ENCODE data around the gene MRPS24.

Gene MRPS24

DNA sequence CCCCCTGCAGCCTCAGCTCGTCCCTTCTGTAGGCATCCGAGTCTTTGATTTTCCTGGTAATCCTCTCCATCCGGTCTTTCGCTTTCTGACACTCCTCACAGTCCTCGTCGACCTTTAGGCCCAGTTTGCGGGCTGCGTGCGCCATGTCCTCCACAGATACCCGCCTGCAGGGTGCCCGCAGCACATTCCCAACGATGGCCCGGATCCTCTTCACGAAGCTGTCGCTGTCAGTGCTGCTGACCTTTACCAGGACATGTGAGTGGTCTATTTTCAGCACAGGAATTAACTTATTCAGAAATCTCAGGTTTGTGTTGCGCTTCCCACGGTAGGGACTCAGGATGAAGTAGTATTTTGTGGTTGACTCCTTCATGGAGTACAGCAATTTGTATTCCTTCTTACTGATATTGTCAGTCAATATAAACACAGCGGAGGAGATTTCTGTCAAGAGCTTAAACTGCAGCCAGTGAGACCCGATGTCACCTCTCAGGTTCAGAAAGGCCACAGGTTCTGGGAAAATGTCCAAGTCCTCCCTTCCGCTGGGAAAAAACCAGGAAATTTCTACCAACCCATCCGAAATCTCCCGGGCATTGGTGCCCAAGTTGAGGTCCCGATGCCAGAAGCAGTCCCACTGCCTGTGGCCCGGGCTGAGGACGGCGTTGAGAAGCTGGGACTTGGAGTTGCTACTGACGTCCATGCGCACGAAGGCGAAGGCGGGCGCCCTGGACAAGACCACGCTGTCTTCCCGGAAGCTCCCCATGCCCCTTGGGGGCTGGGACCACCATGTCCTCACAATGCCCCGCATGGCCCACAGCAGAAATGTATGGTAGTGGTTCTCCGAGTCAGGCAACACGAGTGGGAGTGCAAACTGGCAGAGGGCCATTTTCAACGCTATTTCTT lies 8.9 kb upstream of the MRPS24 start:
- Histone ChIP-seq H3K4me3 (ENCODE audit: insufficient read depth, low read depth, low read length) (no peak overlapping the region), H3K4me1 (ENCODE audit: control insufficient read depth, insufficient read depth, low read length) (no peaks in the 10 kb centered on the region), H3K36me3 (ENCODE audit: control insufficient read depth, insufficient read depth, low read length) (no peaks in the 10 kb centered on the region), H3K9me3 (ENCODE audit: control insufficient read depth, low read length) (no peaks in the 10 kb centered on the region), H3K27me3 (ENCODE audit: control insufficient read depth, insufficient read depth, low read length, poor library complexity, severe bottlenecking) (no peaks in the 10 kb centered on the region), H3K27ac (ENCODE audit: insufficient read depth, low read depth, low read length, poor library complexity, severe bottlenecking) (no peak overlapping the region)
- WGBS, 2 experiments: 95 to 96% methylated on average over 38 of the region's 38 CpGs

DNA sequence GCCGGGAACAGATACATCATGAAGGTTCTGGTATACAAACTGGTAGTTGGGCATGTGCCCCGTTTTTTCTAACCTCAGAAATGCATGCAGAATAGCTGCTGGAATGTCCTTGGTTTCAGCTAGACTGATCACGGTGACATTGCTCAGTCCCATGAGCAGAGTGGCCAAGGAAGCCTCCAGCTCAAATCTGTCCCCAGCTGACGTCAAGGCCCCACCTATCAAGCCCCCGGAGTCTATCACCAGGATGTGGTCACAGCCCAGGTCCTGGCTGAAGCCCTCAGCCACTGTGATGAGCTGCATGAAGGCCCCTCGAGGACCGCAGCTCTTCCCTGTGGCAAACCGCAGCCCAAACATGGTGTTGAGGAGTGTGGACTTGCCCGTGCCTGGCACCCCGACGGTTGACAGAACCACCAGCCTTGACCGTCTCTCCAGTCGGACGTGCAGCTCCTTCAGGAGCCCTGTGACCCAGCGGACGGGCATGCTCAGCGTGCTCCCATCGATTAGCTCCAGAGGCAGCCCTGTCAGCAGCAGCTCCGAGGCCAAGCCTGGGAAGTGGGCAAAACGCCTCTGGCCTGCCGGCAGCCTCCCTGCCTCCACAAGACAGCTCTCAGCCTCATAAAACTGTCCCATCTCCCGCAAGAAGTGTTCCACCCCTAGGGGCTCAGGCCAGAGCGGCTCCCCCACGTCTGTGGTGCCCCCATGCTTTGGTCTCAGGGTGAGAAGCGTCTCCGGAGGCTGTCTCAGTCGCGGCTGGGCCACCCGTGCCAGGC lies 7.8 kb upstream of the MRPS24 start:
- Histone ChIP-seq H3K36me3 (ENCODE audit: control insufficient read depth, insufficient read depth, low read length) (no peaks in the 10 kb centered on the region), H3K27me3 (ENCODE audit: control insufficient read depth, insufficient read depth, low read length, poor library complexity, severe bottlenecking) (no peaks in the 10 kb centered on the region), H3K9me3 (ENCODE audit: control insufficient read depth, low read length) (no peaks in the 10 kb centered on the region), H3K4me3 (ENCODE audit: insufficient read depth, low read depth, low read length) (no peak overlapping the region), H3K27ac (ENCODE audit: insufficient read depth, low read depth, low read length, poor library complexity, severe bottlenecking) (no peak overlapping the region), H3K4me1 (ENCODE audit: control insufficient read depth, insufficient read depth, low read length) (peaks cover 7% of the 10 kb centered on the region)
- WGBS, 2 experiments: 91 to 93% methylated on average over 29 of the region's 29 CpGs

DNA sequence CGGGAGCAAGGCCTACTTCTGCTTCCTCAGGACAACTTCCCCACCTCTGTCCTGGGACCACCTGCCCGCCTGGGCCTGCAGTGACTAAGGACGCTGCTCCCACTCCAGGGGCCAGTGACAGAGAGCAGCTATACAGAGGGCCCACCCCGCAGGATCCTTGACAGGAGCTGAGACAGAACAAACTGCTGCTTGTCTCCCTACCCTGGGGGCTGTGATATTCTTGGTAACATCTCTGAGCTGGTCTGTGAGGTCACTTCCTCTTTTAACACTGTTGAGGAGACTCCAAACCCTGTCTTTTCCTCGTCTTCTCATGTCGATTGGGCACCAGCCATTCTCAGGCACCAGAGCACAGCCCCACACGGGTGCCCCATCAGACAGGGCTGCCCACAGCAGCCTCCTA lies 6.9 kb upstream of the MRPS24 start:
- WGBS, 2 experiments: 92 to 94% methylated on average over 7 of the region's 7 CpGs
- Histone ChIP-seq H3K9me3 (ENCODE audit: control insufficient read depth, low read length) (no peaks in the 10 kb centered on the region), H3K4me1 (ENCODE audit: control insufficient read depth, insufficient read depth, low read length) (peaks cover 9% of the 10 kb centered on the region), H3K27me3 (ENCODE audit: control insufficient read depth, insufficient read depth, low read length, poor library complexity, severe bottlenecking) (no peaks in the 10 kb centered on the region), H3K27ac (ENCODE audit: insufficient read depth, low read depth, low read length, poor library complexity, severe bottlenecking) (no peak overlapping the region), H3K4me3 (ENCODE audit: insufficient read depth, low read depth, low read length) (no peak overlapping the region), H3K36me3 (ENCODE audit: control insufficient read depth, insufficient read depth, low read length) (no peaks in the 10 kb centered on the region)

DNA sequence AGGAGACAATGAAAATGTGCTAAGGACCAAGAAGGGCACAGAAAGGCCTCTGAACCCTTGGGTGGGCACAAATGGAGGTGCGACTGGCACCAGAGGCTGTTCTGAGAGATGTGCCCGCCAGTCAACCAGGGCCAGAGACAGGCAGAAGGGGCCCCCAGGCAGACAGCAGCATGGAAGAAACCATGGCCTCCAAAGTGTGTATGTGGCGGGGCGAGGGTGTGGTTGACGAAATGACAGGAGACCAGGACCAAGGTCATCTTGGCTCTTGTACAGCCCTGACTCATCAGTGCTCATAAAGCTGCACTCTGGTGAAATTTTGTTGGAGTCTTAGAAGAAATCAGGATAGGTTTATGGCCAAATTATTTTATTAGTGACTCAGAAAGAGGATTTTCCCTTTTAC lies 4.0 kb upstream of the MRPS24 start:
- H3K27me3 ChIP-seq (ENCODE audit: control insufficient read depth, insufficient read depth, low read length, poor library complexity, severe bottlenecking): no peaks in the 10 kb centered on the region
- whole genome bisulfite sequencing, 2 experiments: 95% methylated on average over 5 of the region's 5 CpGs
- H3K9me3 ChIP-seq (ENCODE audit: control insufficient read depth, low read length): no peaks in the 10 kb centered on the region
- peaks cover 12% of the 10 kb centered on the region for H3K4me1 ChIP-seq (ENCODE audit: control insufficient read depth, insufficient read depth, low read length)
- H3K36me3 ChIP-seq (ENCODE audit: control insufficient read depth, insufficient read depth, low read length): no peaks in the 10 kb centered on the region
- H3K27ac ChIP-seq (ENCODE audit: insufficient read depth, low read depth, low read length, poor library complexity, severe bottlenecking): no peak overlapping the region
- no peak overlapping the region for H3K4me3 ChIP-seq (ENCODE audit: insufficient read depth, low read depth, low read length)

DNA sequence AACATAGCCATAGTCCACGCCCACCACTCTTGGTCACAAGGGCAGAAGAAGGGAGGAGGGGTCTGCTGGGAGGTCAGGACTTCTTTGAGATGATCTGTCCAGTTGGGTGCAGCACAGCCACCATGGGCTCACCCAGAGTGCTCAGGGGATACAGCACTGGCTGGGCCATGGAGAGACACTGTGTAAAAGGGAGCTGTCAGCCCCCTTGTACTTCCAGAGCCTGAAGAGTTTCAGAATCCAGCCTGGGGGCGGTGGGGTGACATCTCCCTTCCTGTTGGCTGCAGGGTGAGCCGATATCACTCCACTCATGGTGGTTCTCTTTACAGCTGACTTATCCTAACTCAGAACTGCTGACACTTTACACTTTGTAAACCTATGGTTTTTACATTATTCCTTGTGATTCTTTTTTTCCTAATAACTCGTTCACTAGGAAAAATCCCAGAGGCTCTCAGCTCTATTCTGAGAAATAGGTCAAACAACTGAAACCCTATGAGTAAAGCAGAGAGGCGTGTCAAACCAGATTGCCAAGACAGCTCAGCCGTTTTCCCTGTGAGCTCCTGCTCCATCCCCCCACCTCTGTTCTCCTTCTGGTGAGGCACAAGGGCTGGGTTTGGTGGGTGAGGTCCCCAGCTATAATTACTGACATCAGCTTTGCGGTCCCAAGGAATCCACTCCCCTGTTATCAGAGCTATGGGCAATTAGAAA lies 3.2 kb upstream of the MRPS24 start:
- no peaks in the 10 kb centered on the region for H3K27me3 ChIP-seq (ENCODE audit: control insufficient read depth, insufficient read depth, low read length, poor library complexity, severe bottlenecking)
- 78 to 80% methylated on average over 7 of the region's 7 CpGs for WGBS, 2 experiments
- peaks cover 14% of the 10 kb centered on the region for H3K4me1 ChIP-seq (ENCODE audit: control insufficient read depth, insufficient read depth, low read length)
- H3K36me3 ChIP-seq (ENCODE audit: control insufficient read depth, insufficient read depth, low read length): no peaks in the 10 kb centered on the region
- no peak overlapping the region for H3K27ac ChIP-seq (ENCODE audit: insufficient read depth, low read depth, low read length, poor library complexity, severe bottlenecking)
- no peaks in the 10 kb centered on the region for H3K9me3 ChIP-seq (ENCODE audit: control insufficient read depth, low read length)
- no peak overlapping the region for H3K4me3 ChIP-seq (ENCODE audit: insufficient read depth, low read depth, low read length)

DNA sequence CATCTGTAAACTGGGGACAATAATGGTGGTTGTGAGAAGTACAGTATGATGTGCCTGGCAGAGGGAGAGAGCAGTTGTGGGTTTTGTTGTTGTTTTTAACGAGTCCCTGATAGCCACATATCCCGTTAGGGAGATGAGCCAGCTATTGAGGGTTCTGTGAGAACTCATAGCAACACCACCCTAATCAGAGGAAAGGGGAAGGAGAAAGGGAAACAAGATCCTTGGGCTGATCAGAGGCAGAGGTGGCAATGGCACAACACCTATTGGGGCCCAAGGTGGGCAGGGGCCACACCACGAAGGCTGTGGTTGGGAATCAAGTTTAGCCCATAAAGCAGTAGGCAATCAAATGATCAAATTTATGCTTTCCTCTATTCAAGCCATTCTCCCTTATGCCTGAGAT lies 1.7 kb upstream of the MRPS24 start:
- Histone ChIP-seq H3K4me1 (ENCODE audit: control insufficient read depth, insufficient read depth, low read length) (peaks cover 14% of the 10 kb centered on the region), H3K9me3 (ENCODE audit: control insufficient read depth, low read length) (no peaks in the 10 kb centered on the region), H3K27me3 (ENCODE audit: control insufficient read depth, insufficient read depth, low read length, poor library complexity, severe bottlenecking) (no peaks in the 10 kb centered on the region), H3K4me3 (ENCODE audit: insufficient read depth, low read depth, low read length) (no peak overlapping the region), H3K36me3 (ENCODE audit: control insufficient read depth, insufficient read depth, low read length) (no peaks in the 10 kb centered on the region), H3K27ac (ENCODE audit: insufficient read depth, low read depth, low read length, poor library complexity, severe bottlenecking) (no peak overlapping the region)
- WGBS, 2 experiments: 95 to 96% methylated on average over 3 of the region's 3 CpGs

DNA sequence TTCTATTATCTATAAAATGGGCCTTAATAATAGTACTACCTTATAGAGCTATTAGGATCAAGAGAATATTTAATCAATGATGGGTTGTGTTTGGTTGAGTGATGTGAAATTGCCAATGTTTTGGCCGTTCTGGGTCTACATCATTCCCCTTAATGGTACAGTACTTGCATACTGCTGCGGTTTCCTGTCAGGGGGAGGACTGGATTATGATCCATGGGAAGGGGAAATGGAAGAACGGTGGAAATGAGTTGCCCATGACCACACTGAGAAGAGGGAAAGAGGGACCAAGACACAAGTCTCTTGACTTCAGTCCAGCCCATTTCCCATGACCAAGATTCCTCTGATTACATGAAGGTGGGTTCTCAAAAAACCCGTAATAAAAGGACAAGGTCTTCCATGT lies 999 bp upstream of the MRPS24 start:
- H3K27me3 ChIP-seq (ENCODE audit: control insufficient read depth, insufficient read depth, low read length, poor library complexity, severe bottlenecking): no peaks in the 10 kb centered on the region
- WGBS, 2 experiments: 94 to 95% methylated on average over 4 of the region's 4 CpGs
- peaks cover 14% of the 10 kb centered on the region for H3K4me1 ChIP-seq (ENCODE audit: control insufficient read depth, insufficient read depth, low read length)
- no peak overlapping the region for H3K4me3 ChIP-seq (ENCODE audit: insufficient read depth, low read depth, low read length)
- no peaks in the 10 kb centered on the region for H3K9me3 ChIP-seq (ENCODE audit: control insufficient read depth, low read length)
- H3K36me3 ChIP-seq (ENCODE audit: control insufficient read depth, insufficient read depth, low read length): no peaks in the 10 kb centered on the region
- H3K27ac ChIP-seq (ENCODE audit: insufficient read depth, low read depth, low read length, poor library complexity, severe bottlenecking): no peak overlapping the region

DNA sequence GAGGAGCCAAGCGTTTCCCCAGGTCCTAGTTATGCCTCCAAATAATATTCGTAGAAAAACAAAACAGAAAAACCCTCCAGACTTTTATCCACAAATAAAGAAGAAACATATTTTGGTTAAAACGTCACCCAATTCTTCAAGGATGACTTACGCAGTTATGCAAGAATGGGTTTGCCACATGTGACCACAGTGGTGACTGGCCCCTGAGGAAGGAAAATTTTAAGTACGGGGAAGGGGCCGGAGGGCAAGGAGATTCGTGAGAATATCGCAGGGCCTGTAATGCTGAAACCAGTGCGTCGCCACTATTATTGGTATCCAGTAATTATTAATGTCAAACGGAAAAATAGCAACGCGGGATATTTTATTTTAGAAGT lies 537 bp upstream of the MRPS24 start:
- 76 to 77% methylated on average over 13 of the region's 13 CpGs for WGBS, 2 experiments

DNA sequence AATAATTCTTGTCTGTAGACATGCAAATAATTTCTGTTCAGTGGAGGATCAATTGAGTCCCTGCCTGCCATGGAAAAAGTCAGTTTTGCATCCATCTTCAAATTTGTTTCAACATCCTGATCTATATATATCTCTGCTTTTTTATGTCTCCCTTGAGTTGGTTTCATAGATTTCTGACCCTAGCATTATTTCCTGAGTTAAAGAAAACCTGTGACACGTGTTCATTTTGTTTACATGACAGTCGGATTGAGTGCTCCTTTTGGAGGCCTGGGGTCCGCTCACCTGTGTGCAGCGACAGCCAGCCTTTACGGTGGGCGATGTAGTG lies 674 bp downstream of the MRPS24 start:
- H3K27ac ChIP-seq (ENCODE audit: insufficient read depth, low read depth, low read length, poor library complexity, severe bottlenecking): no peak overlapping the region
- no peaks in the 10 kb centered on the region for H3K36me3 ChIP-seq (ENCODE audit: control insufficient read depth, insufficient read depth, low read length)
- H3K9me3 ChIP-seq (ENCODE audit: control insufficient read depth, low read length): no peaks in the 10 kb centered on the region
- peaks cover 14% of the 10 kb centered on the region for H3K4me1 ChIP-seq (ENCODE audit: control insufficient read depth, insufficient read depth, low read length)
- H3K4me3 ChIP-seq (ENCODE audit: insufficient read depth, low read depth, low read length): peak overlapping the region; percentile 78
- WGBS, 2 experiments: 2 to 3% methylated on average over 6 of the region's 6 CpGs
- H3K27me3 ChIP-seq (ENCODE audit: control insufficient read depth, insufficient read depth, low read length, poor library complexity, severe bottlenecking): no peaks in the 10 kb centered on the region

More for the DNA sequence above, 537 bp upstream of the MRPS24 start:
- Histone ChIP-seq H3K27me3 (ENCODE audit: control insufficient read depth, insufficient read depth, low read length, poor library complexity, severe bottlenecking) (no peaks in the 10 kb centered on the region), H3K36me3 (ENCODE audit: control insufficient read depth, insufficient read depth, low read length) (no peaks in the 10 kb centered on the region), H3K4me1 (ENCODE audit: control insufficient read depth, insufficient read depth, low read length) (peaks cover 14% of the 10 kb centered on the region), H3K4me3 (ENCODE audit: insufficient read depth, low read depth, low read length) (peak overlapping the region; percentile 78), H3K9me3 (ENCODE audit: control insufficient read depth, low read length) (no peaks in the 10 kb centered on the region), H3K27ac (ENCODE audit: insufficient read depth, low read depth, low read length, poor library complexity, severe bottlenecking) (no peak overlapping the region)

DNA sequence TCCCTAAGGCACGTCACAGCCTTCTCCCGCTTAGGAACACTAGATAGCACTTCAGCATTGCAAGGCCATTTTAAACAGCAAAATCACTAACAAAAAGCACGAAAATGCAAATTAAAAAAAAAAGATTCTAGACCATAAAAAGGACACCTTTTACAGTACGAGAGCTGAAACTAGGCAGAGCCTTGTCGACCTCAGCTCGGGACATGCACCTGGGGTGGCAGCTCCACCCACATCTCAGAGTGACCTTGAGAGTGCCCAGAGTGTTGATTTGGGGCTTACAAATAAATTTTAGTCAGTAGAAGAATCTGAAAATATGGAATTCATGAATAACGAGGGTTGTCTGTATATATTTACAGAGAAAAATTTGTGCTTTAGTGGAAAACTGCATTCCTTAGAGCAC lies 1.1 kb downstream of the MRPS24 start:
- no peaks in the 10 kb centered on the region for H3K36me3 ChIP-seq (ENCODE audit: control insufficient read depth, insufficient read depth, low read length)
- no peaks in the 10 kb centered on the region for H3K9me3 ChIP-seq (ENCODE audit: control insufficient read depth, low read length)
- no peak overlapping the region for H3K27ac ChIP-seq (ENCODE audit: insufficient read depth, low read depth, low read length, poor library complexity, severe bottlenecking)
- 83 to 88% methylated on average over 7 of the region's 7 CpGs for WGBS, 2 experiments
- H3K4me3 ChIP-seq (ENCODE audit: insufficient read depth, low read depth, low read length): peak overlapping the region; percentile 78
- no peaks in the 10 kb centered on the region for H3K27me3 ChIP-seq (ENCODE audit: control insufficient read depth, insufficient read depth, low read length, poor library complexity, severe bottlenecking)
- H3K4me1 ChIP-seq (ENCODE audit: control insufficient read depth, insufficient read depth, low read length): peaks cover 14% of the 10 kb centered on the region

Data from ectodermal cell (in vitro differentiated cells).